ENCODE results near the gene GFY.

GRCh38 chr19:49417088-49417487 is 8.1 kb upstream of the GFY start:
- no peak for TF ChIP-seq POLR2A (IDR thresholded peaks at IDR 0.05; ENCODE audit: low read depth, low read length)
- no peak for TF ChIP-seq TAF1 (IDR thresholded peaks at IDR 0.05; ENCODE audit: low read depth, low read length)
- TF ChIP-seq POLR2AphosphoS5 (IDR thresholded peaks at IDR 0.05; ENCODE audit: low read depth, low read length): no peak
